H1 (cell line): ENCODE results near the gene PRKG2. TPM values are rescaled to one million over a fixed set of nuclear protein-coding genes. Genes with fewer than 3 reads are reported as not detected.

Experiments used
- CTCF ChIA-PET: fragments of 300-600 bp; sonication (Branson Sonifier 250); formaldehyde crosslinking; loops from one replicate; lab custom pipeline; 2021; ENCODE audit not compliant: partially characterized antibody; lab: Charles Lee
- POLR2A ChIA-PET: fragments of 300-600 bp; sonication (Branson Sonifier 250); formaldehyde crosslinking; loops from one replicate; lab custom pipeline; 2021; ENCODE audit warnings: inconsistent platforms; ENCODE audit not compliant: partially characterized antibody; lab: Charles Lee
- DNase-seq, 2 experiments: peaks; one replicate each; pipeline versions ENCODE4 v3.0.0 to v3.0.0-alpha.2; 2010 to 2022; ENCODE audit warnings: low spot score in 2 of 2, low read depth in 1 of 2, mixed read lengths in 1 of 2
- FAIRE-seq: peaks from 2 replicates; lab custom pipeline; 2011; peaks lifted over from hg19 to GRCh38; lab: Jason Lieb, UNC
- H2AFZ ChIP-seq: 2 replicates; pipeline ENCODE4 v1.8.1; 2012; ENCODE audit warnings: low read length, inconsistent platforms
- H2AK5ac ChIP-seq: 2 replicates; pipeline ENCODE4 v1.6.1; 2013; ENCODE audit warnings: low read depth, low read length
- H2BK120ac ChIP-seq: replicated peaks from 2 replicates; pipeline ENCODE3; 2013; ENCODE audit warnings: low read depth, low read length, inconsistent platforms
- H2BK12ac ChIP-seq: 2 replicates; pipeline ENCODE4 v1.6.1; 2013; ENCODE audit warnings: low read depth, low read length
- H2BK15ac ChIP-seq: 2 replicates; pipeline ENCODE4 v1.6.1; 2013; ENCODE audit warnings: low read length
- H2BK20ac ChIP-seq: 2 replicates; pipeline ENCODE4 v1.6.1; 2013; ENCODE audit warnings: low read length
- H2BK5ac ChIP-seq: 2 replicates; pipeline ENCODE4 v1.6.1; 2013; ENCODE audit warnings: low read depth, low read length
- H3K14ac ChIP-seq: 2 replicates; pipeline ENCODE4 v1.6.1; 2013; ENCODE audit warnings: inconsistent platforms; ENCODE audit not compliant: insufficient read length
- H3K18ac ChIP-seq: 2 replicates; pipeline ENCODE4 v1.6.1; 2013; ENCODE audit warnings: low read length; ENCODE audit errors: extremely low read depth
- H3K23ac ChIP-seq: 2 replicates; pipeline ENCODE4 v1.6.1; 2013; ENCODE audit warnings: inconsistent platforms; ENCODE audit not compliant: insufficient read length
- H3K23me2 ChIP-seq: 2 replicates; pipeline ENCODE4 v1.6.1; 2013; ENCODE audit warnings: low read depth, low read length
- H3K27ac ChIP-seq: 2 replicates; pipeline ENCODE4 v1.6.1; 2011; ENCODE audit warnings: low read depth, low read length, inconsistent platforms
- H3K27me3 ChIP-seq, 4 experiments: replicated peaks in 1 of 4; 1 replicate in 1 of 4; 2 replicates in 3 of 4; pipeline versions ENCODE4 v1.6.1 to v1.8.1; 2011 to 2013; ENCODE audit warnings: low read length in 3 of 4, mild to moderate bottlenecking in 3 of 4, inconsistent platforms in 2 of 4, mixed read lengths in 2 of 4, moderate library complexity in 1 of 4; ENCODE audit not compliant: control insufficient read depth in 3 of 4, insufficient read depth in 3 of 4; ENCODE audit errors: extremely low read depth in 1 of 4
- H3K36me3 ChIP-seq, 4 experiments: 2 replicates each; pipeline versions ENCODE4 v1.6.1 to v1.8.1; 2011 to 2013; ENCODE audit warnings: mild to moderate bottlenecking in 4 of 4, low read length in 3 of 4, moderate library complexity in 2 of 4, control low read depth in 1 of 4, inconsistent platforms in 1 of 4; ENCODE audit not compliant: insufficient read depth in 4 of 4, control insufficient read depth in 2 of 4
- H3K4ac ChIP-seq: replicated peaks from 2 replicates; pipeline ENCODE3; 2013; ENCODE audit warnings: low read length, low read depth, mixed read lengths, inconsistent platforms; ENCODE audit not compliant: insufficient read length
- H3K4me1 ChIP-seq, 4 experiments: replicated peaks in 1 of 4; 1 replicate in 1 of 4; 2 replicates in 3 of 4; pipeline versions ENCODE4 v1.6.1 to v1.8.1; 2011 to 2013; ENCODE audit warnings: low read length in 3 of 4, inconsistent platforms in 2 of 4, mixed read lengths in 1 of 4; ENCODE audit not compliant: insufficient read depth in 4 of 4, control insufficient read depth in 3 of 4
- H3K4me2 ChIP-seq, 2 experiments: 2 replicates each; pipeline versions ENCODE4 v1.6.1 to v1.8.1; 2011 to 2013; ENCODE audit warnings: low read depth in 2 of 2, low read length in 2 of 2, control low read depth in 1 of 2, inconsistent platforms in 1 of 2, mild to moderate bottlenecking in 1 of 2; ENCODE audit not compliant: insufficient read depth in 1 of 2
- H3K4me3 ChIP-seq, 4 experiments: fragments of 200-600, 300-600 bp in 1 of 4; sonication (generic), shearing (Covaris generic), sonication (Bioruptor Twin) in 1 of 4; 2 replicates each; pipeline versions ENCODE4 v1.5.1 to v1.8.1; 2011 to 2016; ENCODE audit warnings: low read length in 4 of 4, low read depth in 3 of 4, control low read depth in 2 of 4, inconsistent platforms in 2 of 4, mild to moderate bottlenecking in 2 of 4, mixed read lengths in 1 of 4, moderate library complexity in 1 of 4; ENCODE audit not compliant: insufficient read depth in 2 of 4; ENCODE audit errors: extremely low read depth in 1 of 4
- H3K56ac ChIP-seq: replicated peaks from 2 replicates; pipeline ENCODE3; 2013; ENCODE audit warnings: low read depth, mild to moderate bottlenecking, mixed read lengths, low read length, inconsistent platforms; ENCODE audit not compliant: insufficient read length
- H3K79me1 ChIP-seq: 2 replicates; pipeline ENCODE4 v1.6.1; 2013; ENCODE audit warnings: low read depth, low read length, control low read depth
- H3K79me2 ChIP-seq, 2 experiments: 2 replicates each; pipeline versions ENCODE4 v1.6.1 to v1.8.1; 2012 to 2013; ENCODE audit warnings: low read length in 2 of 2, mild to moderate bottlenecking in 2 of 2, inconsistent platforms in 1 of 2; ENCODE audit not compliant: insufficient read depth in 2 of 2, control insufficient read depth in 1 of 2
- H3K9ac ChIP-seq, 4 experiments: replicated peaks in 1 of 4; 1 replicate in 1 of 4; 2 replicates in 3 of 4; pipeline versions ENCODE4 v1.6.1 to v1.8.1; 2011 to 2013; ENCODE audit warnings: low read depth in 3 of 4, low read length in 3 of 4, control low read depth in 2 of 4, mild to moderate bottlenecking in 2 of 4, moderate library complexity in 2 of 4, inconsistent platforms in 1 of 4; ENCODE audit errors: extremely low read depth in 1 of 4
- H3K9me3 ChIP-seq, 2 experiments: 2 replicates each; pipeline versions ENCODE4 v1.6.1 to v1.8.1; 2012 to 2013; ENCODE audit warnings: mild to moderate bottlenecking in 2 of 2, moderate library complexity in 2 of 2, control low read depth in 1 of 2, inconsistent platforms in 1 of 2, low read depth in 1 of 2, low read length in 1 of 2, mixed read lengths in 1 of 2; ENCODE audit not compliant: insufficient read depth in 2 of 2
- H4K20me1 ChIP-seq, 2 experiments: replicated peaks in 1 of 2; 2 replicates each; pipeline versions ENCODE3 to v1.8.1; 2011 to 2013; ENCODE audit warnings: inconsistent platforms in 2 of 2, low read length in 2 of 2, mild to moderate bottlenecking in 1 of 2; ENCODE audit not compliant: insufficient read depth in 2 of 2, control insufficient read depth in 1 of 2
- H4K5ac ChIP-seq: 2 replicates; pipeline ENCODE4 v1.6.1; 2013; ENCODE audit warnings: low read length, low read depth, mixed read lengths, inconsistent platforms; ENCODE audit not compliant: insufficient read length
- H4K8ac ChIP-seq: 2 replicates; pipeline ENCODE4 v1.8.0; 2013; ENCODE audit warnings: mild to moderate bottlenecking, moderate library complexity, low read length, inconsistent platforms; ENCODE audit not compliant: insufficient read depth; ENCODE audit errors: extremely low read depth
- H4K91ac ChIP-seq: replicated peaks from 2 replicates; pipeline ENCODE3; 2013; ENCODE audit warnings: low read length, mixed read lengths, inconsistent platforms; ENCODE audit not compliant: insufficient read length
- BRCA1 ChIP-seq: IDR thresholded peaks from 2 replicates; pipeline ENCODE4 v1.6.1; 2012; ENCODE audit warnings: low read depth, low read length, improper control_type of control experiment
- EGR1 ChIP-seq: IDR thresholded peaks from 2 replicates; pipeline ENCODE4 v1.6.1; 2011; ENCODE audit warnings: low read depth, low read length, borderline replicate concordance
- EP300 ChIP-seq, 2 experiments: IDR thresholded peaks; 1 replicate in 1 of 2; 2 replicates in 1 of 2; pipeline ENCODE4 v1.6.1; 2011 to 2012; ENCODE audit warnings: low read depth in 2 of 2, low read length in 2 of 2, mild to moderate bottlenecking in 2 of 2, borderline replicate concordance in 1 of 2, inconsistent platforms in 1 of 2, moderate library complexity in 1 of 2
- FOSL1 ChIP-seq: IDR thresholded peaks from 2 replicates; pipeline ENCODE4 v1.6.1; 2011; ENCODE audit warnings: mild to moderate bottlenecking, low read depth, low read length, moderate library complexity; ENCODE audit not compliant: insufficient read depth
- JUN ChIP-seq: IDR thresholded peaks from 2 replicates; pipeline ENCODE4 v1.6.1; 2011; ENCODE audit warnings: low read depth, mild to moderate bottlenecking, improper control_type of control experiment, low read length
- JUND ChIP-seq: IDR thresholded peaks from 2 replicates; pipeline ENCODE4 v1.6.1; 2011; ENCODE audit warnings: mild to moderate bottlenecking, improper control_type of control experiment, low read length
- KDM1A ChIP-seq: fragments of 200-600, 300-600 bp; sonication (generic); IDR thresholded peaks from 2 replicates; pipeline ENCODE4 v1.7.1; 2016; ENCODE audit warnings: mild to moderate bottlenecking, low read length, borderline replicate concordance
- POLR2AphosphoS5 ChIP-seq: IDR thresholded peaks from 2 replicates; pipeline ENCODE4 v1.6.1; 2011; ENCODE audit warnings: low read depth, low read length
- RAD21 ChIP-seq, 2 experiments: IDR thresholded peaks in 1 of 2; conservative IDR thresholded peaks in 1 of 2; 2 replicates each; pipeline ENCODE4 v1.6.1; 2011; ENCODE audit warnings: low read depth in 2 of 2, low read length in 2 of 2, improper control_type of control experiment in 1 of 2, inconsistent platforms in 1 of 2, mild to moderate bottlenecking in 1 of 2, moderate library complexity in 1 of 2
- RBBP5 ChIP-seq: IDR thresholded peaks from 2 replicates; pipeline ENCODE4 v1.7.1; 2012; ENCODE audit warnings: low read depth, mild to moderate bottlenecking, inconsistent platforms, low read length, moderate library complexity, borderline replicate concordance
- RXRA ChIP-seq: IDR thresholded peaks from 2 replicates; pipeline ENCODE4 v1.6.1; 2011; ENCODE audit warnings: low read depth, mild to moderate bottlenecking, low read length, moderate library complexity; ENCODE audit not compliant: insufficient read depth
- SRF ChIP-seq: IDR thresholded peaks from 2 replicates; pipeline ENCODE4 v1.6.1; 2011; ENCODE audit warnings: mild to moderate bottlenecking, low read depth, low read length, moderate library complexity
- TAF1 ChIP-seq: IDR thresholded peaks from 2 replicates; pipeline ENCODE4 v1.6.1; 2011; ENCODE audit warnings: mild to moderate bottlenecking, low read depth, low read length
- polyA plus RNA-seq, 7 experiments: library from polyadenylated mRNA; depleted of rRNA in 3 of 7; stranded (reverse) in 5 of 7; unstranded in 2 of 7; fragments of >200 nt in 5 of 7; fragments of 200-250 nt in 2 of 7; gene quantifications; 1 replicate in 5 of 7; 2 replicates in 1 of 7; 4 replicates in 1 of 7; pipeline versions ENCODE4 v1.2.1 to v1.2.3, GENCODE V29; 2011 to 2013; ENCODE audit warnings: missing spikeins in 2 of 7, mixed read lengths in 2 of 7
- total RNA-seq: library from RNA; stranded (reverse); fragmentation: NEBNext Ultra II Directional; extraction: Animal tissue kit (Norgen Biotek cat#: 25700); gene quantifications from 2 replicates; pipeline ENCODE4 v1.2.1, GENCODE V29; 2021
- TF ChIP-seq, protein P1 (sequence below): IDR thresholded peaks from 2 replicates; pipeline ENCODE4 v1.6.1; 2011; ENCODE audit warnings: low read length, improper control_type of control experiment

Gene PRKG2
- total and polyA plus RNA-seq, 2 of the 8 experiments (the other 6 are each of a cell fraction or from before 2014, with no cell fraction given): 0.45 to 1.2 TPM

DNA sequence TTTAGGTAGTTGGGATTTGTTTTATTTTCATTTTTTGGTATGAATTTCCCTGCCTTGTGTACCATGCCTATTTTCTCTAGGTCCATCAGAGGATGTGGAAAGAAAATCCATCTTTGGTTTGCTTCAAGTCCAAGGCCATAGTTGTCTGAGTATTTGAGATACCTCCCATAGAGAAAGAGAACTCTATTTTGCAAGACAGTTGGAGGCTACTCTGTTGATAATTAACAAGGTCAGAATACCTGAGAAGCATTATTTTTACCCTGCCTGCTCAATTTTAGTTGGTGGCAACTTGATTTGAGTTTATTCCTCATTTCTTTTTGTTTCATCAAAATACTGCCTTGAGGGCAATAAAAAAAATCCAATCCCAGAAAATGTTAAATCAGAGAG is 153.7 kb downstream of the PRKG2 start:
- Histone ChIP-seq H3K9me3 (no peaks in the 10 kb centered on the region), H2BK12ac (no peak overlapping the region), H3K4me2 (no peak overlapping the region), H4K5ac (no peak overlapping the region), H3K18ac (no peak overlapping the region), H3K9ac (no peak overlapping the region), H3K23me2 (no peaks in the 10 kb centered on the region), H2BK15ac (no peak overlapping the region), H3K56ac (no peak overlapping the region), H3K4me3 (no peak overlapping the region), H2BK120ac (no peak overlapping the region), H3K36me3 (no peaks in the 10 kb centered on the region), H4K8ac (no peak overlapping the region), H3K27me3 (no peaks in the 10 kb centered on the region), H4K20me1 (no peaks in the 10 kb centered on the region), H3K4ac (no peak overlapping the region), H2BK5ac (no peak overlapping the region), H3K23ac (no peak overlapping the region), H2AFZ (no peak overlapping the region), H2AK5ac (no peak overlapping the region), H2BK20ac (no peak overlapping the region), H4K91ac (no peak overlapping the region), H3K14ac (no peak overlapping the region), H3K79me1 (no peaks in the 10 kb centered on the region), H3K27ac (no peak overlapping the region), H3K79me2 (no peaks in the 10 kb centered on the region), H3K4me1 (no peaks in the 10 kb centered on the region)
- DNase-seq (no peak), FAIRE-seq (no peak)
- ChIA-PET POLR2A (no interaction called here), CTCF (no interaction called here)
- TF ChIP-seq KDM1A: no peak
- no peak for TF ChIP-seq RXRA
- no peak for TF ChIP-seq RAD21 (IDR thresholded peaks at IDR 0.05 in 1 of 2, conservative IDR thresholded peaks at IDR 0.05 in 1 of 2; ENCODE audit: low read depth in 2 of 2, low read length in 2 of 2)
- no peak for TF ChIP-seq EGR1
- no peak for TF ChIP-seq BRCA1
- TF ChIP-seq, protein P1, sequence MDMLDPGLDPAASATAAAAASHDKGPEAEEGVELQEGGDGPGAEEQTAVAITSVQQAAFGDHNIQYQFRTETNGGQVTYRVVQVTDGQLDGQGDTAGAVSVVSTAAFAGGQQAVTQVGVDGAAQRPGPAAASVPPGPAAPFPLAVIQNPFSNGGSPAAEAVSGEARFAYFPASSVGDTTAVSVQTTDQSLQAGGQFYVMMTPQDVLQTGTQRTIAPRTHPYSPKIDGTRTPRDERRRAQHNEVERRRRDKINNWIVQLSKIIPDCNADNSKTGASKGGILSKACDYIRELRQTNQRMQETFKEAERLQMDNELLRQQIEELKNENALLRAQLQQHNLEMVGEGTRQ: no peak
- TF ChIP-seq SRF: no peak
- no peak for TF ChIP-seq POLR2AphosphoS5
- TF ChIP-seq TAF1: no peak
- TF ChIP-seq JUND: no peak
- no peak for TF ChIP-seq RBBP5
- no peak for TF ChIP-seq EP300 (IDR thresholded peaks at IDR 0.05; ENCODE audit: borderline replicate concordance in 1 of 2, low read depth in 2 of 2, low read length in 2 of 2)
- TF ChIP-seq JUN: no peak
- TF ChIP-seq FOSL1: no peak
